Measurements from ENCODE around the gene ST7. TPM values are rescaled to one million over a fixed set of nuclear protein-coding genes. Genes with fewer than 3 reads are reported as not detected.
A peak's percentile ranks its signal among the peaks of the same experiment; 100 is the strongest.

Gene ST7
- total RNA-seq, 2 donors from 2014 or later: 7.6 to 9.8 TPM

- Mint-ChIP-seq H3K4me3 (peak overlapping the region; percentile 84), H3K27me3 (no peaks in the 10 kb centered on the region), H3K27ac (peak overlapping the region in 1 of 2 donors; percentile 70), H3K9me3 (no peaks in the 10 kb centered on the region), H3K36me3 (no peaks in the 10 kb centered on the region), H3K4me1 (ENCODE audit: low read depth in 2 of 2) (peaks cover 41 to 56% of the 10 kb centered on the region in 2 donors)
- ATAC-seq (no peak), DNase-seq (ENCODE audit: low spot score) (no peak)
Observed at GRCh38 chr7:117012284-117012683, 59.0 kb downstream of the ST7 start.

GRCh38 chr7:117012696-117013095, 59.4 kb downstream of the ST7 start:
- Mint-ChIP-seq H3K9me3 (no peaks in the 10 kb centered on the region), H3K27me3 (no peaks in the 10 kb centered on the region), H3K36me3 (no peaks in the 10 kb centered on the region), H3K4me3 (no peak overlapping the region), H3K4me1 (ENCODE audit: low read depth in 2 of 2) (peaks cover 43 to 59% of the 10 kb centered on the region in 2 donors), H3K27ac (no peak overlapping the region)
- no peak for ATAC-seq
- DNase-seq (ENCODE audit: low spot score): no peak

GRCh38 chr7:117014099-117014656, 60.9 kb downstream of the ST7 start:
- DNase-seq (ENCODE audit: low spot score): no peak
- H3K4me1 Mint-ChIP-seq (ENCODE audit: low read depth in 2 of 2): peaks cover 41 to 48% of the 10 kb centered on the region in 2 donors
- ATAC-seq: no peak
- no peak overlapping the region for H3K27ac Mint-ChIP-seq
- no peaks in the 10 kb centered on the region for H3K9me3 Mint-ChIP-seq
- no peaks in the 10 kb centered on the region for H3K27me3 Mint-ChIP-seq
- H3K4me3 Mint-ChIP-seq: no peak overlapping the region
- H3K36me3 Mint-ChIP-seq: no peaks in the 10 kb centered on the region

- H3K4me3 Mint-ChIP-seq: no peak overlapping the region
- ATAC-seq: no peak
- H3K27me3 Mint-ChIP-seq: no peaks in the 10 kb centered on the region
- H3K9me3 Mint-ChIP-seq: no peaks in the 10 kb centered on the region
- no peaks in the 10 kb centered on the region for H3K36me3 Mint-ChIP-seq
- peaks cover 38 to 43% of the 10 kb centered on the region in 2 donors for H3K4me1 Mint-ChIP-seq (ENCODE audit: low read depth in 2 of 2)
- no peak for DNase-seq (ENCODE audit: low spot score)
- H3K27ac Mint-ChIP-seq: no peak overlapping the region
Observed at GRCh38 chr7:117014673-117015133, 61.4 kb downstream of the ST7 start.

GRCh38 chr7:117015258-117016184, 62.2 kb downstream of the ST7 start:
- H3K9me3 Mint-ChIP-seq: no peaks in the 10 kb centered on the region
- H3K27ac Mint-ChIP-seq: no peak overlapping the region
- no peaks in the 10 kb centered on the region for H3K36me3 Mint-ChIP-seq
- H3K4me3 Mint-ChIP-seq: peak overlapping the region; percentile 20
- DNase-seq (ENCODE audit: low spot score) (no peak), ATAC-seq (no peak)
- H3K27me3 Mint-ChIP-seq: no peaks in the 10 kb centered on the region
- H3K4me1 Mint-ChIP-seq (ENCODE audit: low read depth in 2 of 2): peaks cover 29 to 34% of the 10 kb centered on the region in 2 donors

GRCh38 chr7:117017017-117017451, 63.7 kb downstream of the ST7 start:
- DNase-seq (ENCODE audit: low spot score) (no peak), ATAC-seq (no peak)
- Mint-ChIP-seq H3K9me3 (no peaks in the 10 kb centered on the region), H3K4me3 (no peak overlapping the region), H3K27ac (no peak overlapping the region), H3K27me3 (no peaks in the 10 kb centered on the region), H3K36me3 (no peaks in the 10 kb centered on the region), H3K4me1 (ENCODE audit: low read depth in 2 of 2) (peaks cover 16 to 20% of the 10 kb centered on the region in 2 donors)

- no peak for DNase-seq (ENCODE audit: low spot score)
- Mint-ChIP-seq H3K9me3 (no peaks in the 10 kb centered on the region), H3K36me3 (no peaks in the 10 kb centered on the region), H3K27me3 (no peaks in the 10 kb centered on the region), H3K27ac (no peak overlapping the region), H3K4me1 (ENCODE audit: low read depth in 2 of 2) (peaks cover 17 to 22% of the 10 kb centered on the region in 2 donors), H3K4me3 (no peak overlapping the region)
- ATAC-seq: no peak
Observed at GRCh38 chr7:117017702-117018266, 64.5 kb downstream of the ST7 start.

- Mint-ChIP-seq H3K4me1 (ENCODE audit: low read depth in 2 of 2) (peaks cover 22 to 30% of the 10 kb centered on the region in 2 donors), H3K36me3 (no peaks in the 10 kb centered on the region), H3K27ac (no peak overlapping the region), H3K27me3 (no peaks in the 10 kb centered on the region), H3K9me3 (no peaks in the 10 kb centered on the region), H3K4me3 (no peak overlapping the region)
- ATAC-seq (no peak), DNase-seq (ENCODE audit: low spot score) (no peak)
Observed at GRCh38 chr7:117018713-117019112, 65.4 kb downstream of the ST7 start.

- Mint-ChIP-seq H3K4me1 (ENCODE audit: low read depth in 2 of 2) (peaks cover 20 to 30% of the 10 kb centered on the region in 2 donors), H3K9me3 (no peaks in the 10 kb centered on the region), H3K4me3 (no peak overlapping the region), H3K27ac (no peak overlapping the region), H3K27me3 (no peaks in the 10 kb centered on the region), H3K36me3 (no peaks in the 10 kb centered on the region)
- ATAC-seq (no peak), DNase-seq (ENCODE audit: low spot score) (no peak)
Observed at GRCh38 chr7:117019287-117019686, 66.0 kb downstream of the ST7 start.

- Mint-ChIP-seq H3K36me3 (no peaks in the 10 kb centered on the region), H3K27me3 (no peaks in the 10 kb centered on the region), H3K9me3 (no peaks in the 10 kb centered on the region), H3K27ac (no peak overlapping the region), H3K4me3 (no peak overlapping the region), H3K4me1 (ENCODE audit: low read depth in 2 of 2) (peaks cover 19 to 30% of the 10 kb centered on the region in 2 donors)
- ATAC-seq (no peak), DNase-seq (ENCODE audit: low spot score) (no peak)
Observed at GRCh38 chr7:117019786-117020590, 66.7 kb downstream of the ST7 start.

GRCh38 chr7:117020591-117020973, 67.3 kb downstream of the ST7 start:
- Mint-ChIP-seq H3K27ac (no peak overlapping the region), H3K27me3 (no peaks in the 10 kb centered on the region), H3K4me1 (ENCODE audit: low read depth in 2 of 2) (peaks cover 13 to 24% of the 10 kb centered on the region in 2 donors), H3K36me3 (no peaks in the 10 kb centered on the region), H3K4me3 (no peak overlapping the region), H3K9me3 (no peaks in the 10 kb centered on the region)
- no peak for DNase-seq (ENCODE audit: low spot score)
- no peak for ATAC-seq

GRCh38 chr7:117021366-117021765, 68.1 kb downstream of the ST7 start:
- DNase-seq (ENCODE audit: low spot score): no peak

GRCh38 chr7:117021986-117022385, 68.7 kb downstream of the ST7 start:
- Mint-ChIP-seq H3K4me1 (ENCODE audit: low read depth in 2 of 2) (peaks cover 11 to 17% of the 10 kb centered on the region in 2 donors), H3K4me3 (no peak overlapping the region), H3K9me3 (no peaks in the 10 kb centered on the region), H3K27ac (no peak overlapping the region), H3K36me3 (no peaks in the 10 kb centered on the region), H3K27me3 (no peaks in the 10 kb centered on the region)
- ATAC-seq: no peak
- DNase-seq (ENCODE audit: low spot score): no peak

More at GRCh38 chr7:117021366-117021765, 68.1 kb downstream of the ST7 start:
- Mint-ChIP-seq H3K27ac (no peak overlapping the region), H3K27me3 (no peaks in the 10 kb centered on the region), H3K4me1 (ENCODE audit: low read depth in 2 of 2) (peaks cover 12 to 19% of the 10 kb centered on the region in 2 donors), H3K4me3 (no peak overlapping the region), H3K9me3 (no peaks in the 10 kb centered on the region), H3K36me3 (no peaks in the 10 kb centered on the region)
- ATAC-seq: no peak
